GM12874 (cell line): ENCODE data around the gene SNTG2.

ENCODE experiments used
- CTCF ChIP-seq: IDR thresholded peaks from 2 replicates; pipeline ENCODE4 v1.5.1; 2011; ENCODE audit warnings: low read depth, mild to moderate bottlenecking, control low read depth, low read length, moderate library complexity; ENCODE audit not compliant: insufficient read depth

SNTG2 gene

GRCh38 chr2:1340141-1340512 lies 389.5 kb downstream of the SNTG2 start:
- TF ChIP-seq CTCF: no peak

GRCh38 chr2:1341404-1342120 lies 390.9 kb downstream of the SNTG2 start:
- TF ChIP-seq CTCF: no peak

- no peak for TF ChIP-seq CTCF
Observed at GRCh38 chr2:1348789-1349188, 398.1 kb downstream of the SNTG2 start.

- TF ChIP-seq CTCF: no peak
Observed at GRCh38 chr2:1350111-1350510, 399.5 kb downstream of the SNTG2 start.

- TF ChIP-seq CTCF: no peak
Observed at GRCh38 chr2:1353124-1353523, 402.5 kb downstream of the SNTG2 start.

GRCh38 chr2:1353543-1353942 lies 402.9 kb downstream of the SNTG2 start:
- no peak for TF ChIP-seq CTCF

- TF ChIP-seq CTCF: no peak
Observed at GRCh38 chr2:1360144-1360543, 409.5 kb downstream of the SNTG2 start.
